Activated naive CD4-positive, alpha-beta T cell treated with anti-CD3 and anti-CD28 coated beads, Interleukin-2, amount 50 U/mL, for 72 hours (primary cell): Measurements from ENCODE around the gene STIM2. TPM values are rescaled to one million over a fixed set of nuclear protein-coding genes. Genes with fewer than 3 reads are reported as not detected.
"Not testable (repeated sequence)": the region's sequence is repeated elsewhere in the genome, so short reads cannot be mapped to it uniquely, and the experiment has no call there.

ENCODE experiments used
- ATAC-seq, 2 donors: fragments of 150-1000 bp; cut with Tn5 transposase; 2 replicates each; pipeline ENCODE4 v1.10.0; 2021; ENCODE audit warnings: mild to moderate bottlenecking in 2 of 2, moderate library complexity in 2 of 2
- DNase-seq, 2 donors: peaks; one replicate each; pipeline ENCODE4 v3.0.0; 2021 to 2022; ENCODE audit warnings: low spot score in 2 of 2
- H3K27ac Mint-ChIP-seq, 2 donors: one replicate each; pipeline ENCODE4 v1.8.0; 2022; ENCODE audit warnings: mild to moderate bottlenecking in 2 of 2, mixed read lengths in 2 of 2
- H3K36me3 Mint-ChIP-seq, 2 donors: one replicate each; pipeline ENCODE4 v1.8.0; 2022; ENCODE audit warnings: mixed read lengths in 2 of 2
- H3K9me3 Mint-ChIP-seq, 2 donors: one replicate each; pipeline ENCODE4 v1.8.0; 2022; ENCODE audit warnings: mixed read lengths in 2 of 2
- total RNA-seq, 2 donors: library from RNA; stranded (reverse); gene quantifications; one replicate each; pipeline ENCODE4 v1.2.3, GENCODE V29; 2022

STIM2 gene
- 10 to 100 TPM; 43.0 to 49.1 TPM for total RNA-seq

GRCh38 chr4:26860157-26860921 lies at the start of gene STIM2:
STIM2 (plus strand) TSS chr4:26860841.
- peaks cover 15 to 24% of the 10 kb centered on the region in 2 donors for H3K36me3 Mint-ChIP-seq
- H3K9me3 Mint-ChIP-seq = no peaks in the 10 kb centered on the region
- DNase-seq = peak; percentile 98 to 100
- peak within 1 kb of the TSS; percentile 91 to 99 for H3K27ac Mint-ChIP-seq
- ATAC-seq = peak; percentile 73 to 79

- not testable (repeated sequence) for H3K27ac Mint-ChIP-seq, ATAC-seq, H3K36me3 Mint-ChIP-seq, DNase-seq
- peaks cover 6 to 18% of the 10 kb centered on the region in 2 donors for H3K9me3 Mint-ChIP-seq
These were observed 49.1 kb upstream of the STIM2 start for GRCh38 chr4:26811571-26811970.

- ATAC-seq (no peak), DNase-seq (no peak)
- Mint-ChIP-seq H3K9me3 (peaks cover 6 to 18% of the 10 kb centered on the region in 2 donors), H3K36me3 (peaks cover 0 to 5% of the 10 kb centered on the region in 2 donors), H3K27ac (no peak overlapping the region)
These were observed 48.5 kb upstream of the STIM2 start for GRCh38 chr4:26812049-26812714.

GRCh38 chr4:26813698-26814097 lies 46.9 kb upstream of the STIM2 start:
- no peak for DNase-seq
- H3K9me3 Mint-ChIP-seq = peaks cover 6 to 18% of the 10 kb centered on the region in 2 donors
- ATAC-seq = no peak
- peaks cover 0 to 5% of the 10 kb centered on the region in 2 donors for H3K36me3 Mint-ChIP-seq
- no peak overlapping the region for H3K27ac Mint-ChIP-seq

GRCh38 chr4:26815199-26815598 lies 45.4 kb upstream of the STIM2 start:
- H3K36me3 Mint-ChIP-seq = peaks cover 0 to 5% of the 10 kb centered on the region in 2 donors
- DNase-seq (no peak), ATAC-seq (no peak)
- no peak overlapping the region for H3K27ac Mint-ChIP-seq
- peaks cover 6 to 16% of the 10 kb centered on the region in 2 donors for H3K9me3 Mint-ChIP-seq

- no peak for DNase-seq
- no peak overlapping the region for H3K27ac Mint-ChIP-seq
- peaks cover 6 to 11% of the 10 kb centered on the region in 2 donors for H3K9me3 Mint-ChIP-seq
- ATAC-seq = peak in 1 of 2 donors; percentile 22
- peaks cover 0 to 5% of the 10 kb centered on the region in 2 donors for H3K36me3 Mint-ChIP-seq
These were observed 44.9 kb upstream of the STIM2 start for GRCh38 chr4:26815706-26816105.

- no peak overlapping the region for H3K27ac Mint-ChIP-seq
- DNase-seq = no peak
- no peak for ATAC-seq
- peaks cover 11 to 27% of the 10 kb centered on the region in 2 donors for H3K9me3 Mint-ChIP-seq
- H3K36me3 Mint-ChIP-seq = peaks cover 15 to 25% of the 10 kb centered on the region in 2 donors
These were observed 41.6 kb upstream of the STIM2 start for GRCh38 chr4:26819026-26819425.

- peak; percentile 43 to 60 for ATAC-seq
- DNase-seq = no peak
- H3K36me3 Mint-ChIP-seq = peaks cover 15 to 25% of the 10 kb centered on the region in 2 donors
- peaks cover 11 to 27% of the 10 kb centered on the region in 2 donors for H3K9me3 Mint-ChIP-seq
- no peak overlapping the region for H3K27ac Mint-ChIP-seq
These were observed 41.1 kb upstream of the STIM2 start for GRCh38 chr4:26819478-26820095.

- DNase-seq = no peak
- ATAC-seq = no peak
- Mint-ChIP-seq H3K27ac (no peak overlapping the region), H3K36me3 (peaks cover 15 to 25% of the 10 kb centered on the region in 2 donors), H3K9me3 (peaks cover 11 to 24% of the 10 kb centered on the region in 2 donors)
These were observed 40.3 kb upstream of the STIM2 start for GRCh38 chr4:26820346-26820745.

- Mint-ChIP-seq H3K9me3 (peaks cover 11 to 24% of the 10 kb centered on the region in 2 donors), H3K27ac (no peak overlapping the region), H3K36me3 (peaks cover 15 to 25% of the 10 kb centered on the region in 2 donors)
- ATAC-seq (no peak), DNase-seq (no peak)
These were observed 39.6 kb upstream of the STIM2 start for GRCh38 chr4:26821031-26821430.

- ATAC-seq = no peak
- DNase-seq = no peak
- peaks cover 15 to 25% of the 10 kb centered on the region in 2 donors for H3K36me3 Mint-ChIP-seq
- H3K9me3 Mint-ChIP-seq = peaks cover 11 to 24% of the 10 kb centered on the region in 2 donors
- peak overlapping the region in 1 of 2 donors; percentile 72 for H3K27ac Mint-ChIP-seq
These were observed 38.8 kb upstream of the STIM2 start for GRCh38 chr4:26821677-26822503.

- Mint-ChIP-seq H3K27ac (peak overlapping the region in 1 of 2 donors; percentile 72), H3K36me3 (peaks cover 15 to 25% of the 10 kb centered on the region in 2 donors), H3K9me3 (peaks cover 11 to 24% of the 10 kb centered on the region in 2 donors)
- ATAC-seq (peak; percentile 70 to 78), DNase-seq (no peak)
These were observed 38.1 kb upstream of the STIM2 start for GRCh38 chr4:26822546-26822945.

- ATAC-seq, DNase-seq: not testable (repeated sequence)
- peaks cover 11 to 24% of the 10 kb centered on the region in 2 donors for H3K9me3 Mint-ChIP-seq
- H3K27ac Mint-ChIP-seq = peak overlapping the region in 1 of 2 donors; percentile 72
- H3K36me3 Mint-ChIP-seq = peaks cover 15 to 25% of the 10 kb centered on the region in 2 donors
These were observed 37.7 kb upstream of the STIM2 start for GRCh38 chr4:26822974-26823373.

GRCh38 chr4:26823583-26823982 lies 37.1 kb upstream of the STIM2 start:
- Mint-ChIP-seq H3K36me3 (peaks cover 15 to 25% of the 10 kb centered on the region in 2 donors), H3K9me3 (peaks cover 11 to 24% of the 10 kb centered on the region in 2 donors), H3K27ac (no peak overlapping the region)
- ATAC-seq (no peak), DNase-seq (no peak)

GRCh38 chr4:26824667-26825066 lies 36.0 kb upstream of the STIM2 start:
- H3K9me3 Mint-ChIP-seq = peaks cover 11 to 24% of the 10 kb centered on the region in 2 donors
- ATAC-seq (no peak), DNase-seq (no peak)
- H3K27ac Mint-ChIP-seq = no peak overlapping the region
- H3K36me3 Mint-ChIP-seq = peaks cover 15 to 25% of the 10 kb centered on the region in 2 donors

GRCh38 chr4:26826721-26827120 lies 33.9 kb upstream of the STIM2 start:
- DNase-seq (no peak), ATAC-seq (no peak)
- H3K27ac Mint-ChIP-seq = no peak overlapping the region
- peaks cover 11 to 17% of the 10 kb centered on the region in 2 donors for H3K9me3 Mint-ChIP-seq
- H3K36me3 Mint-ChIP-seq = peaks cover 15 to 19% of the 10 kb centered on the region in 2 donors
